GM12865 (cell line): ENCODE data around the gene POU2AF1.

Source experiments
- DNase-seq: peaks from one replicate; pipeline ENCODE4 v3.0.0; 2010; ENCODE audit warnings: low read depth
- H3K4me3 ChIP-seq: 2 replicates; pipeline ENCODE4 v1.5.1; 2011; ENCODE audit warnings: mild to moderate bottlenecking, low read depth, low read length, control low read depth
- CTCF ChIP-seq: IDR thresholded peaks from 2 replicates; pipeline ENCODE4 v1.5.1; 2011; ENCODE audit warnings: low read length, control low read depth, low read depth, inconsistent platforms; ENCODE audit not compliant: insufficient read depth; ENCODE audit errors: missing control alignments

Gene POU2AF1

GRCh38 chr11:111336582-111337256, 42.4 kb downstream of the POU2AF1 start:
- H3K4me3 ChIP-seq = no peak overlapping the region
- TF ChIP-seq CTCF = no peak
- no peak for DNase-seq

- no peak for TF ChIP-seq CTCF
- DNase-seq = no peak
- no peak overlapping the region for H3K4me3 ChIP-seq
Observed at GRCh38 chr11:111336062-111336461, 43.0 kb downstream of the POU2AF1 start.

GRCh38 chr11:111335549-111335948, 43.5 kb downstream of the POU2AF1 start:
- no peak for TF ChIP-seq CTCF
- no peak for DNase-seq
- no peak overlapping the region for H3K4me3 ChIP-seq

GRCh38 chr11:111334532-111335502, 44.3 kb downstream of the POU2AF1 start:
- DNase-seq = no peak
- H3K4me3 ChIP-seq = no peak overlapping the region
- no peak for TF ChIP-seq CTCF

- TF ChIP-seq CTCF = no peak
- H3K4me3 ChIP-seq = no peak overlapping the region
- DNase-seq = no peak
Observed at GRCh38 chr11:111331711-111332479, 47.2 kb downstream of the POU2AF1 start.

- no peak for DNase-seq
- H3K4me3 ChIP-seq = no peak overlapping the region
- no peak for TF ChIP-seq CTCF
Observed at GRCh38 chr11:111330234-111330893, 48.7 kb downstream of the POU2AF1 start.
